Progenitor cell of endocrine pancreas (in vitro differentiated cells): Measurements from ENCODE around the gene MAFG. TPM values are rescaled to one million over a fixed set of nuclear protein-coding genes. Genes with fewer than 3 reads are reported as not detected.

Source experiments
- DNase-seq: peaks from one replicate; pipeline ENCODE4 v3.0.0; 2021; ENCODE audit warnings: low spot score; ENCODE audit not compliant: unreplicated experiment
- H3K27ac Mint-ChIP-seq: 2 replicates; pipeline ENCODE4 v1.8.0; 2021; ENCODE audit warnings: mild to moderate bottlenecking, moderate library complexity, mixed read lengths
- H3K27me3 Mint-ChIP-seq: 2 replicates; pipeline ENCODE4 v1.8.0; 2021; ENCODE audit warnings: mixed read lengths
- H3K36me3 Mint-ChIP-seq: 2 replicates; pipeline ENCODE4 v1.8.0; 2022; ENCODE audit warnings: mixed read lengths; ENCODE audit not compliant: insufficient read depth
- H3K4me1 Mint-ChIP-seq: 2 replicates; pipeline ENCODE4 v1.8.0; 2021; ENCODE audit warnings: low read depth, mixed read lengths
- H3K4me3 Mint-ChIP-seq: 2 replicates; pipeline ENCODE4 v1.8.0; 2021; ENCODE audit warnings: low read depth, mild to moderate bottlenecking, moderate library complexity, mixed read lengths
- H3K9me3 Mint-ChIP-seq: 2 replicates; pipeline ENCODE4 v1.8.0; 2021; ENCODE audit warnings: low read depth, mixed read lengths
- CTCF ChIP-seq: fragments of 200-600 bp; sonication (generic); IDR thresholded peaks from one replicate; pipeline ENCODE4 v1.5.0; 2021; ENCODE audit warnings: antibody characterized with exemption, mild to moderate bottlenecking; ENCODE audit not compliant: unreplicated experiment
- total RNA-seq: library from RNA; stranded (reverse); gene quantifications from 2 replicates; pipeline ENCODE4 v1.2.1, GENCODE V29; 2021

MAFG gene
- total RNA-seq, 1 donor from 2014 or later: 29.5 TPM

- Mint-ChIP-seq H3K4me1 (peaks cover 10% of the 10 kb centered on the region), H3K9me3 (no peaks in the 10 kb centered on the region), H3K27ac (no peak overlapping the region), H3K4me3 (no peak overlapping the region), H3K36me3 (peaks cover 2% of the 10 kb centered on the region), H3K27me3 (no peaks in the 10 kb centered on the region)
- no peak for TF ChIP-seq CTCF
- no peak for DNase-seq
Measured at GRCh38 chr17:81906476-81907218, 20.9 kb downstream of the MAFG start.

DNA sequence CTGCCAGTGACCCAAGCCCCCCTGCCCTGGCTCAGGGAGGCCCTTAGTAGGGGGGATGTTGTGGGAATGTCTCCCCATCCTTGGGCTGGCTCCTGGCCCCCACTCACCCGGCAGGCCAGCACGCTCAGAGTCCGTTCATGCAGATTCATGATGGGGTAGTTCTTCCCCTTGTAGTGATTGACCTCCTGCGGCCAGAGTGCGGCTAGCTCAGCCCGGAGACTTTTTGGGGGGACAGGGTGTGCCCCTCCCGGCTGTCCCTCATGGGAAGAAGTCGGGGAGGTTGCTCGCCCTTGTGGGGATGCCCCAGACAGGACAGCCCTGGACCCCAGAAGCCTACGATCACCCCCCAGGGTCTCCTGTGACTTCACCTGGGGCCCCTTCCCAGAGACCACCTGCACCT is 21.5 kb downstream of the MAFG start:
- Mint-ChIP-seq H3K27ac (no peak overlapping the region), H3K27me3 (peaks cover 6% of the 10 kb centered on the region), H3K36me3 (peaks cover 4% of the 10 kb centered on the region), H3K4me3 (no peak overlapping the region), H3K4me1 (peaks cover 10% of the 10 kb centered on the region), H3K9me3 (no peaks in the 10 kb centered on the region)
- no peak for DNase-seq
- no peak for TF ChIP-seq CTCF

DNA sequence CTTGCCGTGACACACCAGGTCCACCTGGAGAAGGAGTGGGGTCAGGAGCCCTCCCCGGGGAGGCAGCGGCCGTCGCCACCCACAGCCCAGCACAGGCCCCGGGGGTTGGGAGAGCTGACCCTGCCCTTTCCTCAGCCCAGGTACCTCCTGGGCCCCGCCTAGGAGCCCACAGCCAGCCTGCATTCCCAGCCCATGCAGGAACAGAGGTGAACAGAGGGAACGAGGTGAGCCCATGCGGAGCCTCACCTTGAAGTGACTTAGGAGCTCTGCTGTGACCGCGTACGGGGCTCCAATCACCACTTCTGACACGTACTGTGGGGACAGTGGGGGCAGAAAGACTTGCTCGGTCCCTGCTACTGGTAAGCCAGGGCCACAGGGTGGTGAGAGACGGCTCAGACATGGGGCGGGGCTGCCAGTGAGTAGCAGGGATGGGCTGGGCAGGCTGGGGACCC is 22.1 kb downstream of the MAFG start:
- no peak for DNase-seq

GRCh38 chr17:81904600-81905423 is 22.7 kb downstream of the MAFG start:
- H3K4me3 Mint-ChIP-seq: no peak overlapping the region
- H3K9me3 Mint-ChIP-seq: no peaks in the 10 kb centered on the region
- H3K36me3 Mint-ChIP-seq: peaks cover 12% of the 10 kb centered on the region
- no peak overlapping the region for H3K27ac Mint-ChIP-seq
- peaks cover 9% of the 10 kb centered on the region for H3K27me3 Mint-ChIP-seq
- H3K4me1 Mint-ChIP-seq: peaks cover 4% of the 10 kb centered on the region
- peak; percentile 10 for DNase-seq
- no peak for TF ChIP-seq CTCF

More for the DNA sequence above, 22.1 kb downstream of the MAFG start:
- Mint-ChIP-seq H3K4me1 (peaks cover 10% of the 10 kb centered on the region), H3K4me3 (no peak overlapping the region), H3K9me3 (no peaks in the 10 kb centered on the region), H3K36me3 (peaks cover 7% of the 10 kb centered on the region), H3K27me3 (peaks cover 9% of the 10 kb centered on the region), H3K27ac (no peak overlapping the region)
- TF ChIP-seq CTCF: no peak

DNA sequence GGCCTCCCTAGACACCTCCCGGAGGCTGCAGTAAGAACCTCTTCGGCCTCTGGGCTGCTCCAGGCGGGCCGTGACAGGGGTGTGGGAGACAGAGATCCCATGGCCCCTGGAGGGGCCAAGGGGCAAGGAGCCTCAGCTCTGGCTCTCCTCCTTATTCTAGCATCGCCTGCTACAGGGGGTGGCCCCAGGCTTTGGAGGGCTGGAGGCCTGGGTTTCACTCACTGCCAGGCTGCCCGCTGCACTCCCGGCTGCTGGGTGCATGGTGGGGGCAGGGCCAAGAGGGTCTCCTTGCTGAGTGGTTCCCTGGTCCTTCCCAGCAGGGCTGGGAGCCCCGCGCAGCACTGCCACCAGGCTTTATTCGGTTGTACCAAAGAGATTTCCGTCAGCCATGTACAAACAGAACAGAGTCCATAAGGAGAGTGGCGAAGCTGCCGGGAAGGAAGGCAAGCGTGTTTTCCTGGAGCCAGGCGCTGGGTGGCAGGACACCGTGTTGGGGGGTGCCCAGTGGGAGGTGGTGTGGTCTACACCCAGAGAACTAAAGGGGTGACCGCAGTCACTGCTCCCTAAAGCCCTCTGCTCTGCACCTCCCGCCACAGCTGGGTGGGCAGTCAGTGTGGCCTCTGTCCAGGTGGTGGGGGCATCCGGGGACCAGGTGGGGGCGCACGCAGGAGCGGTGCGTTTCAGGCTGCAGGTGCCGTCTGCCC is 23.5 kb downstream of the MAFG start:
- H3K4me3 Mint-ChIP-seq: no peak overlapping the region
- H3K9me3 Mint-ChIP-seq: no peaks in the 10 kb centered on the region

More for the DNA sequence above, 23.5 kb downstream of the MAFG start:
- peaks cover 9% of the 10 kb centered on the region for H3K27me3 Mint-ChIP-seq
- H3K4me1 Mint-ChIP-seq: no peaks in the 10 kb centered on the region
- H3K36me3 Mint-ChIP-seq: peaks cover 12% of the 10 kb centered on the region
- no peak overlapping the region for H3K27ac Mint-ChIP-seq
- TF ChIP-seq CTCF: no peak
- no peak for DNase-seq
